Measurements from ENCODE around the gene MTCH1. TPM values are rescaled to one million over a fixed set of nuclear protein-coding genes. Genes with fewer than 3 reads are reported as not detected.

The MTCH1 gene
- total RNA-seq = 260 and 366 TPM in 2 replicates

GRCh38 chr6:36985808-36986703, at the start of gene MTCH1:
Gene MTCH1 (minus strand): TSS chr6:36986196. CDS start chr6:36986173, 23 bp downstream.

GRCh38 chr6:37005061-37005810, 19.2 kb upstream of the MTCH1 start, which contains the start of gene FGD2:
Gene FGD2 (plus strand): TSS chr6:37005655. CDS start chr6:37005818, 163 bp downstream.

GRCh38 chr6:36954262-36954931, 31.6 kb downstream of the MTCH1 start, which contains the start of gene PI16:
Gene PI16 (plus strand): TSS chr6:36954738. CDS start chr6:36954761, 23 bp downstream.

Other genes starting within 250 kb of the MTCH1 start
- gene CPNE5, start 146.8 kb downstream of the MTCH1 start, total RNA-seq = 0.15 TPM in 1 of 2 replicates, not detected in the other
- gene PPIL1, start 111.4 kb downstream of the MTCH1 start, total RNA-seq = 16.7 and 23.1 TPM in 2 replicates
- gene C6orf89, start 100.2 kb downstream of the MTCH1 start, total RNA-seq = 48.9 and 52.3 TPM in 2 replicates
- gene PI16, start 31.5 kb downstream of the MTCH1 start, total RNA-seq = 0.50 TPM in 1 of 2 replicates, not detected in the other
- gene FGD2, start 19.5 kb upstream of the MTCH1 start, total RNA-seq = not detected in 2 replicates
- gene PIM1, start 184.0 kb upstream of the MTCH1 start, total RNA-seq = 8.9 and 20.7 TPM in 2 replicates